ENCODE results near the gene KMT2D. TPM values are rescaled to one million over a fixed set of nuclear protein-coding genes. Genes with fewer than 3 reads are reported as not detected.

The KMT2D gene
- total and polyA plus RNA-seq, 10 of the 15 experiments (the other 5 are each of a cell fraction or from before 2014, with no cell fraction given), result 0.51 to 71.5 (median 10.4) TPM

DNA sequence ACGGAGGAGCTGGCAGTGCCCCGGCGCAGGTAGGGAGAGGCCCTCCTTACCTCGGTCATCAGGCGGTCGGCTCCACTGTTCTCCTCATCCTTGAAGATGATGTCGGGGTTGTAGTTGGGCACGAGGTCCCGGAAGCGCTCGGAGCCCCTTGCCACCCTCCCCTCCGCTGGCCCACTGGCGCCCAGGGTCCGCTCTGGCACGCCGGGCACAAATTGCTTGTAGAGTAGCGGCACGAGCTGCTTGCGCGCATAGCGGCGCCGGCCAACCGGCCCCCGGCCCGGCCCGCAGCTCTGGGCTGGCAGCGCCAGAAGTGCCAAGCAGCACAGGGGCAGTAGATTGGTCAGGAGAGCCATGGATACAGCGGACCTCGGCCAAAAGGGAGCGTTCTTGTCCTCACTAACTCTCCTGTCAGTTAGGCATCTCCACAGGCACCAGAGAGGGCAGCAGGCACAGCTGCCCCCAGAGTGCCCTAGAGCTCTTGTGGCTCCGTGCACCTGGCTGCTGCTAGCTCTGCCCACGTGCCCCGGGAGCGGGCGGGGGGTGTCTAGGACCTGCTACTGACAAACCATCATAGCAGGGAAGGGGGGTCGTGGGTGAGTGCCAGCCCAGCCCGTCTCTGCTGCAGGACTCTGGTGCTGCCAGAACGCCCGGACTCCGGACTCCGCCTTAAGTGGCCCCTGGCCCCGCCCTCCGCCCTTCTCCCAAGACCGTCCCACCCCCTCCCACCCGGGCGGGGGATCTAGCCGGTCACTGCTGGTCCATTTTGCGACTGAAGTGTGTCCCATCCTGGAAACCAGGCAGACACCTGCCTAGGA lies 33.8 kb upstream of the KMT2D start, which contains the start of gene DHH:
DHH (minus strand) TSS at position 642 of the 815 bp plus-strand sequence; CDS start at position 353, 289 bp downstream.
- TF ChIP-seq SUZ12 (IDR thresholded peaks at IDR 0.05; ENCODE audit: unreplicated experiment) (peak; percentile 71), TARDBP (IDR thresholded peaks at IDR 0.05; ENCODE audit: borderline replicate concordance) (no peak)
- TF ChIP-seq, protein P1, sequence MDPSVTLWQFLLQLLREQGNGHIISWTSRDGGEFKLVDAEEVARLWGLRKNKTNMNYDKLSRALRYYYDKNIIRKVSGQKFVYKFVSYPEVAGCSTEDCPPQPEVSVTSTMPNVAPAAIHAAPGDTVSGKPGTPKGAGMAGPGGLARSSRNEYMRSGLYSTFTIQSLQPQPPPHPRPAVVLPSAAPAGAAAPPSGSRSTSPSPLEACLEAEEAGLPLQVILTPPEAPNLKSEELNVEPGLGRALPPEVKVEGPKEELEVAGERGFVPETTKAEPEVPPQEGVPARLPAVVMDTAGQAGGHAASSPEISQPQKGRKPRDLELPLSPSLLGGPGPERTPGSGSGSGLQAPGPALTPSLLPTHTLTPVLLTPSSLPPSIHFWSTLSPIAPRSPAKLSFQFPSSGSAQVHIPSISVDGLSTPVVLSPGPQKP (IDR thresholded peaks at IDR 0.05; ENCODE audit: low read depth, low read length), result no peak
- Histone ChIP-seq H4K20me1 (ENCODE audit: control insufficient read depth, insufficient read depth) (no peaks in the 10 kb centered on the region), H3K9me3 (replicated peaks; ENCODE audit: control insufficient read depth, insufficient read depth, low read length) (no peaks in the 10 kb centered on the region), H3K4me3 (no peak within 1 kb of the TSS), H3K4me2 (ENCODE audit: control insufficient read depth, insufficient read depth) (no peak within 1 kb of the TSS), H2AFZ (ENCODE audit: control insufficient read depth, low read depth, low read length) (no peak within 1 kb of the TSS), H3K27ac (ENCODE audit: control insufficient read depth, insufficient read depth) (no peak within 1 kb of the TSS), H3K79me2 (ENCODE audit: control insufficient read depth, insufficient read depth, low read length) (no peaks in the 10 kb centered on the region), H3K9ac (ENCODE audit: control insufficient read depth, insufficient read depth, low read length) (no peak within 1 kb of the TSS), H3K27me3 (replicated peaks in 1 of 2; ENCODE audit: control insufficient read depth in 2 of 2, insufficient read depth in 2 of 2, low read length in 1 of 2) (peaks cover 27 to 38% of the 10 kb centered on the region in 2 experiments), H3K36me3 (ENCODE audit: control insufficient read depth in 2 of 2, insufficient read depth in 2 of 2, low read length in 1 of 2) (peaks cover 0 to 3% of the 10 kb centered on the region in 2 experiments; a peak in 2 of 4 replicates), H3K4me1 (ENCODE audit: control insufficient read depth, insufficient read depth, low read length) (0 out of 2 replicates have a peak, but pooled peaks cover 3% of the 10 kb centered on the region)
- ChIA-PET SMC1A (ENCODE audit: uncharacterized antibody, unreplicated experiment) (interaction anchor here (1.0 to 6.8 kb wide), 7 partner anchors 10 to 243 kb away, joined by 3 to 64 read pairs (median 5); partner anchors contain the start of genes DDX23, LMBR1L and RHEBL1), CTCF (interaction anchor here (0.6 to 12.2 kb wide), 10 partner anchors 8 to 141 kb away, joined by 3 to 244 read pairs (median 11); partner anchors contain the start of genes DDN, LMBR1L, RHEBL1 and TUBA1B), POLR2A (interaction anchor here (0.6 to 3.6 kb wide), 5 partner anchors 8 to 36 kb away, joined by 3 to 11 read pairs (median 7); partner anchors contain the start of genes LMBR1L and TUBA1B), RAD21 (ENCODE audit: unreplicated experiment) (interaction anchor here (0.7 to 5.9 kb wide), 5 partner anchors 25 to 439 kb away, joined by 3 to 66 read pairs (median 3); partner anchors contain the start of gene RHEBL1)
- no peak for FAIRE-seq
- no peak for DNase-seq (ENCODE audit: low read depth, low spot score)
- 11% methylated on average over 49 of the region's 49 CpGs for WGBS (ENCODE audit: insufficient coverage, insufficient replicate concordance, low lambda C conversion rate, missing lambda C conversion rate)
- intact Hi-C loops (cut with micrococcal nuclease; ENCODE audit: unreplicated experiment), result loop anchor here (5.0 kb wide), 1 partner anchor 97 kb away; the partner anchor contains the start of gene DDN
- BruUV-seq (replicated peaks), result no TSS peak
- in situ Hi-C loops (cut with MboI), result no loop called here
- peak; percentile 13 for ATAC-seq

All from GM12878 (cell line).